Measurements from ENCODE around the gene ZNF618.

ZNF618 gene

DNA sequence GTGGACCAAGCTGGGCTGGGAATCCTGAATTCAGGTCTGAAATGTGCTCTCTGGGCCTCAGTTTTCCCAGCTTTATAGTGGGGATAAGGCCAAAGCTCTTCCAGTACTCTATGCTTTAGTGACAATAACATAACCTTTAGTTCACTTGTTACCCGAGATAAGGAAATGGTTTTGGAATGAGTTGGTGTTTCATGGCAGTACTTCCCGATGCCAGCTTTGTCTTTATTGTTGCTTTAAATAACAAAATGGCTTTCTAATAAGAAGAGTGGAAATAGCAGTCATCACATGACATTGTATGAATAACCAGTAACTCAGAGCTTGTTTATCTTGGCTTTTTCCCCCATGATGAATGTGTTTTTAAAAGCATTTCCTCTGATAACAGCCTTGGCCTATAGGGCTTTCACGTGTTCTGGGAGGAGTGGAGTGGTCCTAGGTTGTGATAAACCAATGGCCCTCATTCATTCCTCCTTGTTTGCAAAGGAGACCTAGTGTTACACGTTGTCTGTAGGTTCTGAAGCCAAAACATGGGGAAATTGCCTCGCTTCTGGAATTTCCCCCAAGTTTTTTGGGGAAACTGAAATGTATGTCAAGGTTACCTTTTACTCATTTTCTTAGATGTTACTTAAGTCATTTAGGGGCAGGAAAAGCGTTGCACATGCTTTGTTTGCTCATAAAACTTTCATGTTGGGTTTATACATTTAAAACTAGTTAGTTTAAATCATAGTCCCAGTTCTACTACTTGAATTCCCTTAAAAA, 53.7 kb downstream of the ZNF618 start:
- Histone ChIP-seq H3K4me3 (no peak overlapping the region), H3K27ac (no peak overlapping the region)

DNA sequence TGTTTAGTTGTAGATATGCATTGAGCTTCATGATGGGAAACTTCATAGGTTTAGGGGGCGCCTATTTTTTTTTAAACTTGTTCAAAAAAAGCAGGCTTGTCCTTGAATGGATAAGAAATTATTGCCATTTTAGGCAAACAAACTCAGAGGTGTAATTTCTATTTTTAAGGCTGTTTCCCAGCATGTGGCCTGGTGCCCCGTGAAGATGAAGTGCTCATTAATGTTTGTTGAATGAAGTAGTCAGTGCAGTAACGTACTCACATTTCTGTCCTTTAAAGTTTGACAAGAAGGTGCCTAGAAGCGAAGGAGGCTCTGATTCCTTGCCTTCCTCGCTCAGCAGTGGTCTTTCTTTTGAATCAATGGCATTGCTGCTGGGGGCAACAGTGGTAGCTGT, 54.3 kb downstream of the ZNF618 start:
- no peak overlapping the region for H3K4me3 ChIP-seq
- H3K27ac ChIP-seq, result no peak overlapping the region

DNA sequence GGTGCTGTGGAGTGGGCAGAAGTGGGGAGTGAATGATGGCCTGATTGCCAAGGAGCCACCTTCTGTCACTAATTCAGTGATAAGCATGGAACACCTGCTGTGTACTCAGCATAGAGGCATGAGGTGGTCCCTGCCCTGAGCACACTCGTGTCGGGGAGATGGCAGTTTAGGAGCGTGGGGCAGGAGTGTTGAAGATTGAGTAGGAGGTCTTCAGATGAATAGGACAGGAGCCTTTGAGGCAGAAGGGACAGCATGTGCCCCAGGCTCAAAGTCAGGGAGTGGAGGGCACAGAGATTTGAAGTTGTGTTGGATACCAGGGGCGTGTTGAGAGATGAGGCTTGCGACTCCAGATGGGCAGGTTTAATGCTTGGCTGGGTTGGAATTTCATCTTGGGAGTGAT, 55.0 kb downstream of the ZNF618 start:
- no peak overlapping the region for H3K27ac ChIP-seq
- H3K4me3 ChIP-seq, result no peak overlapping the region

DNA sequence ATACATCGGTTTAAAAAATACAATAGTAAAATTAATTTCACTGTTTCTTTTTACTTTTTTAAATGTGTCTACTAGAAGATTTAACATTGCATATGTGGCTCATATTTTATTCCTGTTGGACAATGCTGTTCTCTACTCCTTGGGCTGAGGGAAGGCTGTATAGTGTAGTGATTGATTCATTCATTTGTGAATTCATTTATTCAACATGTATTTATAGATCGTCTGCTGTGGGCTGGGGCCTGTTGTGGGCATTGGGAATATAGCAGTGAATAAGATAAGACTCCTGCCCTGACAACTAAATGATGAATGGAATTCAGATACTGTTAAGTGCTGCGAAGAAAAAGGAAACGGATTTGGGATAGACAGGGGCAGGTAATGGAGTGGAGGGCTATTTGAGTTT, 55.7 kb downstream of the ZNF618 start:
- no peak overlapping the region for H3K27ac ChIP-seq
- no peak overlapping the region for H3K4me3 ChIP-seq

DNA sequence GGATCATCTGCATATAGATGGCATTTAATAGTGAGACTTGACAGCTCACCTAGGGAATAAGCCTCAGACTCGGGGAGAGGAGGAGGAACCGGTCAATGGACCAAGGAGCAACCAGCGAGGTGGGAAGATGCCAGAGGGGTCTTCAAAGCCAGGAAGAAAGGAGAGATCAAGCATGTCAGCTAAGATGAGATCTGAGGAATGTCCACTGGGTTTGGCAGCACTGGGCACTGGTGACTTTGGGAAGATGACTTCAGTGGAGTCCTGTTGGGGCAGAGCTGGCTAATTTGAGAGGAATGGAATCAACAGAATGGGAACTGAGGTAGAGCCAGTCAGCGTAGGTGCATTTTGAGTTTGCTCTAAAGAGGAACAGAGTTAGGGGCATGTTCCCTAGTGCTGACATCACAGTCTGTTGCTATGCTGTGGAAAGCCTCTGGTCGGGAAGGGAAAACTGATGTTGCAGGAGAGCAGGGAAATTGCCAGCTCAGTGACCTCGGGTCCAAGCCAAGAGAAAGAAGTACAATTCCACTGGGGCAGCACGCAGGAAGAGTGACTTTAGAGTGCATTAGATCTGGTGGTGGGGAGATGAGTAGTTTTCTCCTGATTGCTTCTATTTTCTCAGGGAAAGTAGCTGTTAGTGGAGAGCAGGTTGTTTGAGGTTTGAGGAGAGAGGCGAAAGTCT, 56.9 kb downstream of the ZNF618 start:
- H3K27ac ChIP-seq, result no peak overlapping the region
- H3K4me3 ChIP-seq, result no peak overlapping the region

DNA sequence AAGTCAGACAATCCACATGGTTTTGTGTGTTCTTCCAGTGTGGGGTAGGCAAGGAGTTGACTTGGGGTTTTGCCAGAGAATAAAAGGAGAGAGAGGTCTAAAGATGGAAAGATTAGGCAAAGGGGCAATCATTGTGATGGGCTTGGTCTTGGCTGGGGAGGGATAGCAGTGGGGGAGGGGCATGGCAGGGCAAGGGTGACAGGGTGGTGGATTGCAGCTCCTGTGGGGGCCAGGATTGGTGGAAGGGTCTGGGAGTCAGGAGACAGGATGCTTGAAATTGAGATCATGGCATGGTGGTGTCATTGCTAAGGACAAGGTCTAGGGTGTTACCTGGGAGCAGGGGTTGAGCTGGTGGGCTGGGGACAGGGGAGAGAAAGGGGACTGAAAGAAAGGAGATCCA, 57.6 kb downstream of the ZNF618 start:
- H3K4me3 ChIP-seq, result no peak overlapping the region
- H3K27ac ChIP-seq, result no peak overlapping the region

DNA sequence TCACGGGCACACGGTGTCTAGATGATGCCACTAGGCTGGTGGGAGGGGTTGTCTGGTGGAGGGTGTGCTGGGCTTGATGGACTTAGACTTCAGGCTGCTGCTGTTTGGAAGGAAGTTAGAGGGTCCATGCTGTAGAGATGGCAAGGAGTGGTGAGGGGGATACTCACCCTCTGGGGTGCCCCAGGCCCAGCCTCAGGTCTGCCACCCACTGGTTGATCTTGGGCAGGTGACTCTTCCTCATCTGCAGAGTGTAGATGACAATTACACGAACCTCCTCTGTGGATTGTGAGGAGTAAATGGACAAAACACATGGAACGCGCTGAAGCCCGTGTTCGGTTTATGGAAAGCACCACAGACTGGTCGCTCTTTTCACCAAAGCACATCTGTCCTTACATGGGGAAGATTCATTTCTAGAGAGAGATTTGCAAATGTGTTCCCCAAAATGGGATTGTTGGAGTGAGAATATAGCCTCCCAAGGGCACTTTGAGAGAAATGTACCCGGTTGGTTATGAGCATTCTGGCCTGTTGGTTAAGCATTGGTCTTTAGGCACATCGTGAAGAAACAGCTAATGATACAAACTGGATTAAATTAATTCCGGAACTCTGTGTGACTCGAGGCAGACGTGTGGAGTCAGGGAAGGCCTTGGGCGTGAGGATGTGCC, 58.2 kb downstream of the ZNF618 start:
- H3K27ac ChIP-seq, result no peak overlapping the region
- H3K4me3 ChIP-seq, result no peak overlapping the region

DNA sequence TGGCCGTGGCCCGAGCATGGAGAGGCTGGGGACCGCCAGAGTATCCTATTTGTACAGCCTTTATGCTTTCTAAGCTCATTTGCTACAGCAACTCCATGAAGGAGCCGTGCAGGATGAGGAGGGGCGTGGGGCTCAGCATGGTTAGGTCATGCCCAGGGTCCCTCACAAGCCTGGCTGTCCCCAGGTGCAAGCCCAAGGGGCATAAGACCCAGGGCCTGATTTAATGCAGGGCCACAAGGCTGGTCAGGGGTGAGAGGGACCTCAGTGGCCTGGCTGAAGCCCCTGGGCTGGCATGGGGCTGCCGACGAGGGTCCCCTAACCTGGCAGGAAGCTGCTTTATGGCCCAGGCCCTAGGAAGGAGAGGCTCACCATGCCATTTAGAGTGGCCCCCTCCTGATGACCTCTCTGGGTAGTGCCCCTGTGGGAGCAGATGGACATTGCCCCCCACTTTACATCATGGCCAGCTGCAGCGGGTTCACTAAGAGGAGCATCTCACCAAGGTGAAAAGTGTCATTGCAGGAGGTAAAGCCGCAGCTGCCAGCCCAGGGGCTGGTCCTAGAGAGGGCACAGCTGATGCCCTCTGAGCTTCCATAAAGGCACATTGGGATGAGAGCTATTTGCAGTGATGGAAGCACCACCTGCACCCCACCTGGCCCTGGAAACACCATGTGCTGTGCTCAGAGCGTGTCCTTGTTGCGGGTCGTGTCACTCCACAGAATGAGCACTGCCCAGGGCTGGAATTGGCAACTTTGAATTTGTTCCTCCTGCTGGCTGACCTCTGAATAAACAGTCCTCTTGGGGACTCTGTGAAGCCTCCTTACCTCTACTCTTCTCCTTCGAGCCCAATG, 58.9 kb downstream of the ZNF618 start:
- Histone ChIP-seq H3K4me3 (no peak overlapping the region), H3K27ac (no peak overlapping the region)

DNA sequence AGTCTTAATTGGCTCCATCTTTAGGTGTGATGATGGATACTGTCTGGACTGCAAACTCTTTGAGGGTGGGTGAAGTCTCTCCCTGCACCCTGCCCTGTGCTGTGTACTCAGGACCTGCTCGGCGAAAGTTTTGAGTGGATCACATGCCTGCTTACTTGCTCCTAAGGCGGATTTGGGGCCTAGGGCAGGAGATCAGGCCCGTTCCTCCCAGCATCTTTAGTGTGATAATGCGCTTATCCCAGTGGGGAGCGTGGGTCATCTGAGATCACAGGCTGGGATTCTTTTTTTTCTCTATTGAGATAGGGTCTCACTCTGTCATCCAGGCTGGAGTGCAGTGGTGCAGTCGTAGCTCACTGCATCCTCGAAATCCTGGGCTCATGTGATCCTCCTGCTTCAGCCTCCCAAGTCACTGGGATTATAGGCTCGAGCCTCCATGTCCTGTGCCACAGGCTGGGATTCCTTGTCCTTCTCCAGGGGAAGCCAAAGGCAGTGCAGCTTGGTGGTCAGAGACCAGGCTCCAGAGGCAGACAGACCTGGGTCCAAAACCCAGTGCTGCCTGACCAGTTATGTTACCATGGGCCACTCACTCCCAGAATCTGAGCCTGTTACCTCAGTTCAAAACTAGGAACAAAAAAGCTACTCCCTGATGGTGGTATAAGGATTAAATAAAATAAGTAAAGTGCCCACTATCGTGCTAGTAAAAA, 59.7 kb downstream of the ZNF618 start:
- Histone ChIP-seq H3K27ac (no peak overlapping the region), H3K4me3 (no peak overlapping the region)

DNA sequence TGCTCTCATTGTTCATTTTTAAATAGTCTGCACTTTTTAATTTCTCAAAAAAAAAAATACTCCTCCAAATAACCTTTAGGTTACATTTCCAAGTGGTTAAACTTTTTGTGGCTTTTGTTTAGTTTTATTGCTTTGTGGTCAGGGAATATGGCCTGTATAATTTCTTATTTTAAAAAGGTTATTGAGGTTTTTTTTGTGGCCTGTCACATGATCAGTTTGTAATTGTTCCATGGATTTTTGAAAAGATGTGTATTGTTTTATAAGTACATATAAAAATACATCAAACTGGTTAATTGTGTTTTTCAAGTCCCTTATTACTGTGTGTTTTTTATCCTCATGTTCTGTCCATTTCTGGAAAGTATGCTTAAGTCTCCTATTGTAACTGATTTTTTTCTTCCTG, 64.0 kb downstream of the ZNF618 start:
- no peak overlapping the region for H3K4me3 ChIP-seq
- no peak overlapping the region for H3K27ac ChIP-seq

DNA sequence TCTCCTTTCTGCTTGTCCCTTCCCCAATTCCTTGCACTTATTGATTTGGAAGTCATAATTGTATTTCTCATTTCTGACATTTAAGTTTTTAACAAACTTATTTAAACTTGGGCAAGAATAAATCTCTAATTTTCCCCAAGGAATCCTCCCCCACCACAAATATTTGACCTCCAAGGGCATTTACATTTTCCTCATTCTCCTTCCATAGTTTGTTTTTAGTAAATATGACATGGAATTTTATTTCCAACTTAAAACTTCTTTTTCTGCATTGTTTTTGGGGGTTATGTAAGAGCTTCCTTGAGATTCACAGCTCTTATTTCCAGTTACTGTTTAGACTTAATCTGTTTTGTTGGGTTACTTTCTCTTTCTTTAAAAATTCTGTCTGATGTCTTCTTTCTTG, 64.9 kb downstream of the ZNF618 start:
- Histone ChIP-seq H3K4me3 (no peak overlapping the region), H3K27ac (peak overlapping the region in 2 of 21 experiments; percentile 10 to 30)

DNA sequence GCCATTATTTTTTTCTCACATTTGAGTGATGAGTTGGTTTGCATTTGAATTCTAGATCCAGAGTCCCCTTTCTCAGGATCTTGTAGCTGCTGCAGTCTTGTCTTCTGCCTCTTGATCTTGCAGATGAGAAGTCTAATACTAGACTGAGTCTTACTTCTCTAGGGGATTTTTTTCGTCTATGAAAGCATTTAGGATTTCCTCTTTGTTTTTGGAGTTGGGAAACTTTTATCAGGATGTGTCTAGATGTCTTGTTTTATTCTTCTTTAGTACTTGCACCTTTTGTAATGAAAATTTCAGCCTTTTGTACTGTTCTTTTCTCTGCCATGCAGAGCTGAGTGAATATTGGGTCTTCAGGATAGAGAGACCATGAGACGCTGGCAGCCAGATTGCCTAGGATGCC, 65.4 kb downstream of the ZNF618 start:
- H3K4me3 ChIP-seq, result no peak overlapping the region
- peak overlapping the region in 2 of 21 experiments; percentile 10 to 30 for H3K27ac ChIP-seq

DNA sequence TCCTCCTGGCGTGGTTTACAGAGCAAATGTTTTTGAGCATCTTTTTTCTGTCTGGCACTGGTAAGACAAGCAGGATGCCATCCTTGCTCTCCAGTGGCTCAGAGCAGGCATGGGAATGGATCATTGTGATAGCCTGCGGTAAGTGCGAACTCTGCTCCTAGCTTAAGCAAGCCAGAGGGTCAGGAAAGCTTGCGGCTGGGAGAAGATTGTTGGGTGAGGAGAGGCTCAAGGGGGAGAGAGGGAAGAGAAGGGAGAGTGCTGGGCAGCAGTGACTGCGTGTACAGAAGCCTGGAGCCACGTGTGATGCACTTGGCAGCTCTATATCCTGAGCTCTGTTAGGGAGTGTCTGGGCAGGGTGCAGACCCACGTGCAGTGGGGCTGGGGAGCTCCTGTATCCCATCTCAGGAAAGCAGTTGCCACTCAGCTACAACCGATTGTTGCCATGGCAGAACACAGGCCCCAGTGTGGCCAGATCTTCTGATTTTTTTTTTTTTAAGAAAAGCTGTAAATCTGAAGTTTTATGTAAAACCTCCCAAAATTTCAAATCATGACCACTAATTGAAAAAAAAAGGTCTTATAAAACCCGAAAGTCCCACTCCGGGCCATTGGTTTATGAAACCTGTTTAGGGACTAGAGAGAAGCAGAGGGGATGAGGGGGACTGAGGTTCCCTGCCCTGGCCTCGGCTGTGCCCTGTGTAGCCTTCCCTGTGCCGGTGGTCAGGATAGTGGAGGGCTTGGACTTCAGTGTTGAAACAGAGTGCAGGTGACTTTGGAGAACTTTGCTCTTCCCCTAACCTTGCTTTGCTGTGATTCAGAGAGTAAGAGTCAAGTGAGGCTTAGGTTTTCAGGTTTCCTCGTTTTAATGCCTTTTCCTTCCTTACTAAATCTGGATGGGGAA, 67.3 kb downstream of the ZNF618 start:
- H3K27ac ChIP-seq, result no peak overlapping the region
- H3K4me3 ChIP-seq, result no peak overlapping the region

DNA sequence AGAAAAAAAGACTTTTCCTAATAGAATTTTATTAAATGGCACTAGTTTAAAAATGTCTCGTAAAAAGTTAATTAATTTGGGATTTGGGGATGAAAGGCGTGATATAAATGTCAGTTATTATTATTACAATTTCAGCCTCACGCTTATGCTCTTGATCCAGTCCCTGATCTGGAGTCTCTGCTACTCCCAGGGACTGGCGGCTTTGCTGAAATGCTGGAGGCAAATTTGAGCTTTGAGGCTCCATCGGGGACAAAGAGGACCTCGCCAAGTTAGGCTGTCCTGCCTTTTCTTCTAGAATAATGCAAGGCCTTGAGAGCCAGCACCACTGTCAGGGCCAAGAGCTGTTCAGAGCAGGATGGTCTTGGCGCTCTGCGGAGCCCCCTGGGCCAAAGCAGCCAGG, 69.7 kb downstream of the ZNF618 start:
- Histone ChIP-seq H3K4me3 (no peak overlapping the region), H3K27ac (no peak overlapping the region)

DNA sequence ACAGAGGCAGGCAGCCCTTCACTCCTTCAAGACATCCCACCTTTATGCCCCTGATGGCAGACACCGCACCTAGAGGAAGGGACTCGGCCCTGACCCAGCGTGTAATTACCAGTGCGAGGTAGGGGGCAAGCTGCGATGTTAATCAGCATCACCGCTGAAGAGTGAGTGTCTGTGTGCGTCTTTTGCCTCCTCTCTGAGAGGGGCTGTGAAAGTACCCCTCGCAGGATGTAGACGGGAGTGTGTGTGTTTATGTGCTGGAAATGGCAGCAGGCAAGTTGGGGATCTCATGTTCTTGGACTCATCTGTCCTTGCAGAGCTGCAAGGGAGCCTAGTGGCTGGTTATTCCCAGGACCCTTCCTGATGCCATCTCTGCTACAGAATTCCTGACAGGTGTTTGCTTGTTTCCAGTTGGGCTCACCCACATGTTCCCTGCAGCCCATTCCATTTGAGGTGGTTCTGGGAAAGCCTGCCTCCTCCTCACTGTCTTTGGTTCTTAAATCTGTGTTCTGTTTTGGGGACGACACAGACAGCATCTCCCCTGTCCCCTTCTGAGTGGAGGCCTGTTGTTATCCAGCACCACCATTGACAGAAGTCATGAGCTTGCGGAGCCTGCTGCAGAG, 70.5 kb downstream of the ZNF618 start:
- no peak overlapping the region for H3K27ac ChIP-seq
- H3K4me3 ChIP-seq, result no peak overlapping the region

DNA sequence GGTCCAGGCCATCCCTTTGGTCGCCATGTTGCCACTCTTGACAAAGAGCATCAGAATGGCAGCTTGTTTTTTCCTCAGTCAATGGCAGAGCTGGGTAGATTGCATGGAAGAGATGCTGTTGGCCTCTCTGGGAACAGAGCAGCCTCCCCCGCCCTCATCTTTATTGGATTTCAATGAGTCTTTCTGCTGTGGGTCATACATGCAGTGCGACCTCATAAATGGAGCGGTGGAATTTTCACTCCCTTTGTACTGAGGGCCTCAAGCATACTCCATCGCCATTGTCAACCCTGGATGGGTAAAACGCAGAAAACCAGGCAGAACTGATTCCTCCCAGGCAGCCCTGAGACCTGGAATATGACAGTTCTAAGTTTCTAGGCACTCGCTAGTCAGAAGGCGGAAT, 71.8 kb downstream of the ZNF618 start:
- H3K27ac ChIP-seq, result no peak overlapping the region
- H3K4me3 ChIP-seq, result no peak overlapping the region

DNA sequence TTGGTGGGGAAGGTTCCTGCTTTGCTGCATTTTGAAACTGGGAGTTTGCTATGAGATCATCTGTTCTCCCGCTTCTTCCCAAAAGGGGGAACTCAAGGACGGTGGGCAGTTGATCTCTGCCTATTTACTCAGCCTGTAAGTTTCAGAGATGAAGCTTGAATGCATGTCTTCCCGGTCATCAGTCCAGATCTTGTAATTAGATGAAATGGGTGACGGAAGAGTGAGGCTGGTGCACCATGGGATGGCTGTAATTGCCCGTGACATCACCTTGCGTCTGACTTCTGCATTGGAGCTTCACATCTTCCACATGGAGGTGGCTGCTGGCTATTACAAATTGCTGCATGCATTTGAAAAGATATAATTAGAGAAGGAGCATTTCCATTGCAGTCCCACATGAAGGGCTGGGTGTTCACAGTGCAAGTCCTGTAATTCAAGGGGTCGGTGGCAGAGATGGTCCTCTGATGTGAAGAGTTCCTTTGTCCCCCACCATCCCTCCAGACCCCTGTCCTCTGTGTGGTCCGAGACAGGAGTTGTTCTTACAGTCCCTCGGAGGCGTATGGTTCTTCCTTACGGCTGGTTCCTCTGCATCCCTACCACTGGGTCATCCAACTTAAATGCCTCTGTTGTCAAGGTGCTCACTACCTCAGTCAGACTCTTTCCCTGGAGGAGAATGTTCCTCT, 72.9 kb downstream of the ZNF618 start:
- Histone ChIP-seq H3K27ac (no peak overlapping the region), H3K4me3 (no peak overlapping the region)

All from skin epidermis (tissue), 12 donors.